Measurements from ENCODE around the gene PPP2R2C.

GRCh38 chr4:6509587-6509986 lies 37.2 kb upstream of the PPP2R2C start:
- no peak for TF ChIP-seq BACH1 (IDR thresholded peaks at IDR 0.05; ENCODE audit: borderline replicate concordance)
- no peak for TF ChIP-seq CTCF (IDR thresholded peaks at IDR 0.05 in 2 of 3, conservative IDR thresholded peaks at IDR 0.05 in 1 of 3; ENCODE audit: control insufficient read depth in 2 of 3, extremely low read depth in 1 of 3, insufficient read depth in 1 of 3, low read depth in 3 of 3, low read length in 3 of 3)
- TF ChIP-seq MAX (IDR thresholded peaks at IDR 0.05; ENCODE audit: low read depth, low read length): no peak
- TF ChIP-seq SPI1 (IDR thresholded peaks at IDR 0.05; ENCODE audit: borderline replicate concordance, insufficient read depth, low read depth, low read length): no peak
- no peak for TF ChIP-seq KDM1A (IDR thresholded peaks at IDR 0.05; ENCODE audit: borderline replicate concordance)

Measured in GM12878 (cell line).